HEK293 (cell line): ENCODE data around the gene MSANTD1.

Source experiments
- CTCF ChIA-PET: fragments of 350-600 bp; formaldehyde crosslinking; extraction: SDS; loops from one replicate; lab custom pipeline; 2021; ENCODE audit warnings: antibody characterized with exemption; lab: Yijun Ruan, JAX
- POLR2A ChIA-PET: fragments of 300-600 bp; formaldehyde crosslinking; extraction: SDS; loops from one replicate; lab custom pipeline; 2020; ENCODE audit warnings: antibody characterized with exemption, inconsistent platforms; lab: Yijun Ruan, JAX
- H3K27ac ChIP-seq: fragments of 200-500 bp; sonication (Bioruptor generic); 2 replicates; pipeline ENCODE4 v1.5.1; 2014; ENCODE audit warnings: low read depth, low read length, control low read depth, inconsistent platforms; ENCODE audit errors: extremely low read depth
- H3K36me3 ChIP-seq, 2 experiments: fragments of 200-500 bp in 1 of 2; sonication (Bioruptor generic) in 1 of 2; 1 replicate in 1 of 2; 2 replicates in 1 of 2; pipeline ENCODE4 v1.5.1; 2014 to 2017; ENCODE audit warnings: inconsistent platforms in 2 of 2, low read length in 2 of 2; ENCODE audit not compliant: control insufficient read depth in 2 of 2, insufficient read depth in 1 of 2
- H3K4me1 ChIP-seq: fragments of 200-500 bp; sonication (Bioruptor generic); 2 replicates; pipeline ENCODE4 v1.5.1; 2014; ENCODE audit warnings: mild to moderate bottlenecking, low read length, inconsistent platforms; ENCODE audit not compliant: control insufficient read depth, insufficient read depth
- H3K4me3 ChIP-seq: 2 replicates; pipeline ENCODE4 v1.5.1; 2011; ENCODE audit warnings: low read depth, mild to moderate bottlenecking, control low read depth, low read length, moderate library complexity
- H3K9me3 ChIP-seq: fragments of 200-500 bp; sonication (Bioruptor generic); 2 replicates; pipeline ENCODE4 v1.5.1; 2014; ENCODE audit warnings: low read depth, low read length, inconsistent platforms; ENCODE audit not compliant: control insufficient read depth, insufficient read depth
- ATF2 ChIP-seq: fragments of 450-650 bp; formaldehyde crosslinking; IDR thresholded peaks from 2 replicates; pipeline ENCODE4 v1.5.1; 2016; ENCODE audit warnings: missing biosample characterization, missing genetic modification characterization, low read depth
- EGR2 ChIP-seq: fragments of 450-650 bp; formaldehyde crosslinking; IDR thresholded peaks from 2 replicates; pipeline ENCODE4 v1.5.1; 2016; ENCODE audit warnings: low read depth, missing biosample characterization, missing genetic modification characterization
- MYNN ChIP-seq: fragments of 450-650 bp; formaldehyde crosslinking; IDR thresholded peaks from 2 replicates; pipeline ENCODE4 v1.5.1; 2016; ENCODE audit warnings: missing biosample characterization, missing genetic modification characterization, borderline replicate concordance
- ZBTB44 ChIP-seq: fragments of 450-650 bp; IDR thresholded peaks from 2 replicates; pipeline ENCODE4 v1.5.1; 2018; ENCODE audit warnings: missing biosample characterization, mild to moderate bottlenecking, missing genetic modification characterization
- ZBTB6 ChIP-seq: fragments of 450-650 bp; formaldehyde crosslinking; IDR thresholded peaks from 2 replicates; pipeline ENCODE4 v1.5.1; 2017; ENCODE audit warnings: missing biosample characterization, missing genetic modification characterization
- ZEB2 ChIP-seq: fragments of 450-650 bp; formaldehyde crosslinking; IDR thresholded peaks from 2 replicates; pipeline ENCODE4 v1.5.1; 2016; ENCODE audit warnings: missing biosample characterization, missing genetic modification characterization
- ZFHX2 ChIP-seq: fragments of 450-650 bp; formaldehyde crosslinking; conservative IDR thresholded peaks from 2 replicates; pipeline ENCODE4 v1.5.1; 2016; ENCODE audit warnings: missing biosample characterization, missing genetic modification characterization
- ZNF114 ChIP-seq: fragments of 450-650 bp; formaldehyde crosslinking; IDR thresholded peaks from 2 replicates; pipeline ENCODE4 v1.5.0; 2017; ENCODE audit warnings: missing biosample characterization, missing genetic modification characterization
- ZNF184 ChIP-seq: fragments of 450-650 bp; IDR thresholded peaks from 2 replicates; pipeline ENCODE4 v1.5.1; 2018; ENCODE audit warnings: missing biosample characterization, mild to moderate bottlenecking, missing genetic modification characterization
- ZNF211 ChIP-seq: fragments of 450-650 bp; formaldehyde crosslinking; IDR thresholded peaks from 2 replicates; pipeline ENCODE4 v1.5.1; 2016; ENCODE audit warnings: low read depth, missing biosample characterization, missing genetic modification characterization
- ZNF324 ChIP-seq: fragments of 450-650 bp; formaldehyde crosslinking; IDR thresholded peaks from 2 replicates; pipeline ENCODE4 v1.5.1; 2016; ENCODE audit warnings: missing biosample characterization, missing genetic modification characterization
- ZNF366 ChIP-seq: fragments of 450-650 bp; formaldehyde crosslinking; conservative IDR thresholded peaks from 2 replicates; pipeline ENCODE4 v1.5.1; 2016; ENCODE audit warnings: missing biosample characterization, missing genetic modification characterization
- ZNF37A ChIP-seq: fragments of 450-650 bp; IDR thresholded peaks from 2 replicates; pipeline ENCODE4 v1.5.1; 2018; ENCODE audit warnings: missing biosample characterization, missing genetic modification characterization
- ZNF391 ChIP-seq: fragments of 450-650 bp; formaldehyde crosslinking; IDR thresholded peaks from 2 replicates; pipeline ENCODE4 v1.5.1; 2016; ENCODE audit warnings: low read depth, missing biosample characterization, missing genetic modification characterization, borderline replicate concordance
- ZNF416 ChIP-seq: fragments of 450-650 bp; formaldehyde crosslinking; IDR thresholded peaks from 2 replicates; pipeline ENCODE4 v1.5.1; 2016; ENCODE audit warnings: missing biosample characterization, missing genetic modification characterization
- ZNF561 ChIP-seq: fragments of 450-650 bp; IDR thresholded peaks from 2 replicates; pipeline ENCODE4 v1.5.1; 2018; ENCODE audit warnings: missing biosample characterization, missing genetic modification characterization, borderline replicate concordance
- ZNF677 ChIP-seq: fragments of 450-650 bp; IDR thresholded peaks from 2 replicates; pipeline ENCODE4 v1.5.0; 2018; ENCODE audit warnings: missing biosample characterization, mild to moderate bottlenecking, missing genetic modification characterization, moderate library complexity
- ZSCAN4 ChIP-seq: fragments of 450-650 bp; formaldehyde crosslinking; IDR thresholded peaks from 2 replicates; pipeline ENCODE4 v1.5.1; 2017; ENCODE audit warnings: missing biosample characterization, missing genetic modification characterization
- ZXDB ChIP-seq: fragments of 450-650 bp; formaldehyde crosslinking; IDR thresholded peaks from 2 replicates; pipeline ENCODE4 v1.5.1; 2016; ENCODE audit warnings: missing biosample characterization, missing genetic modification characterization

MSANTD1 gene

GRCh38 chr4:3229328-3229727 lies 19.6 kb upstream of the MSANTD1 start (continued):
- TF ChIP-seq ZBTB44 (no peak), ZSCAN4 (tag by site-specific recombination) (peak; percentile 32)

GRCh38 chr4:3229964-3230363 lies 19.0 kb upstream of the MSANTD1 start:
- TF ChIP-seq ZNF324 (tag by site-specific recombination), result no peak
- TF ChIP-seq ZNF561 (tag by site-specific recombination), result no peak
- TF ChIP-seq ZNF211 (tag by site-specific recombination), result no peak
- no peak for TF ChIP-seq MYNN (tag by site-specific recombination)
- TF ChIP-seq ZXDB (tag by site-specific recombination), result no peak
- no peak for TF ChIP-seq ATF2 (tag by site-specific recombination)
- TF ChIP-seq ZNF37A, result no peak
- no peak for TF ChIP-seq ZBTB6 (tag by site-specific recombination)
- no peak for TF ChIP-seq ZNF114
- TF ChIP-seq, all 188 proteins: peak for 0
- H3K9me3 ChIP-seq, result no peaks in the 10 kb centered on the region
- H3K4me1 ChIP-seq, result no peaks in the 10 kb centered on the region
- H3K36me3 ChIP-seq, result peaks cover 10 to 94% of the 10 kb centered on the region in 2 experiments; a peak in 2 of 3 replicates
- POLR2A ChIA-PET, result no interaction called here
- H3K27ac ChIP-seq, result no peak overlapping the region
- H3K4me3 ChIP-seq, result no peak overlapping the region
- CTCF ChIA-PET, result no interaction called here

GRCh38 chr4:3231471-3231870 lies 17.5 kb upstream of the MSANTD1 start:
- CTCF ChIA-PET, result interaction anchor here (0.6 kb wide), 1 partner anchor 60 kb away, joined by 3 read pairs; no protein-coding TSS in a partner anchor
- peaks cover 10 to 94% of the 10 kb centered on the region in 2 experiments; a peak in 2 of 3 replicates for H3K36me3 ChIP-seq

GRCh38 chr4:3232001-3232400 lies 17.0 kb upstream of the MSANTD1 start:
- POLR2A ChIA-PET, result no interaction called here
- Histone ChIP-seq H3K9me3 (no peaks in the 10 kb centered on the region), H3K36me3 (peaks cover 10 to 93% of the 10 kb centered on the region in 2 experiments; a peak in 2 of 3 replicates), H3K27ac (no peak overlapping the region), H3K4me3 (no peak overlapping the region), H3K4me1 (no peaks in the 10 kb centered on the region)
- no peak for TF ChIP-seq ZNF184 (tag by site-specific recombination)
- CTCF ChIA-PET, result no interaction called here

More at GRCh38 chr4:3231471-3231870, 17.5 kb upstream of the MSANTD1 start:
- TF ChIP-seq ZNF366 (tag by site-specific recombination) (no peak), ZEB2 (tag by site-specific recombination) (no peak), ZNF416 (tag by site-specific recombination) (no peak), ZNF391 (no peak), ZNF677 (no peak), ZNF211 (tag by site-specific recombination) (no peak), ZFHX2 (peak; percentile 71), EGR2 (tag by site-specific recombination) (peak; percentile 74)
- no peaks in the 10 kb centered on the region for H3K4me1 ChIP-seq
- H3K9me3 ChIP-seq, result no peaks in the 10 kb centered on the region
- H3K4me3 ChIP-seq, result no peak overlapping the region
- POLR2A ChIA-PET, result no interaction called here
- H3K27ac ChIP-seq, result no peak overlapping the region
